Karpas-422 (cell line): ENCODE results near the gene ZNF318. TPM values are rescaled to one million over a fixed set of nuclear protein-coding genes. Genes with fewer than 3 reads are reported as not detected.
"Not testable (repeated sequence)": the region's sequence is repeated elsewhere in the genome, so short reads cannot be mapped to it uniquely, and the experiment has no call there.

Experiments used
- DNase-seq: peaks from one replicate; pipeline ENCODE4 v3.0.0-alpha.2; 2015
- H2AFZ ChIP-seq: fragments of 200-600 bp; sonication (generic); 2 replicates; pipeline ENCODE4 v1.6.1; 2014; ENCODE audit warnings: antibody characterized with exemption, low read length, mixed read lengths
- H3K27ac ChIP-seq: fragments of 200-600 bp; sonication (generic); 2 replicates; pipeline ENCODE4 v1.5.1; 2014; ENCODE audit warnings: mild to moderate bottlenecking, low read length, moderate library complexity
- H3K27me3 ChIP-seq: fragments of 200-600 bp; sonication (generic); 2 replicates; pipeline ENCODE4 v1.6.1; 2014; ENCODE audit warnings: low read length, mixed read lengths
- H3K36me3 ChIP-seq: fragments of 200-600 bp; sonication (generic); 2 replicates; pipeline ENCODE4 v1.6.1; 2014; ENCODE audit warnings: low read length, mixed read lengths; ENCODE audit not compliant: insufficient read depth
- H3K4me1 ChIP-seq: fragments of 200-600 bp; sonication (generic); 2 replicates; pipeline ENCODE4 v1.6.1; 2014; ENCODE audit warnings: mild to moderate bottlenecking, low read length, mixed read lengths
- H3K4me2 ChIP-seq: fragments of 200-600 bp; sonication (generic); 2 replicates; pipeline ENCODE4 v1.6.1; 2014; ENCODE audit warnings: low read length, low read depth, mild to moderate bottlenecking; ENCODE audit not compliant: poor library complexity, severe bottlenecking
- H3K4me3 ChIP-seq: fragments of 200-600 bp; sonication (generic); 2 replicates; pipeline ENCODE4 v1.5.1; 2014; ENCODE audit warnings: mild to moderate bottlenecking, antibody characterized with exemption, low read length, mixed read lengths
- H3K79me2 ChIP-seq: fragments of 200-600 bp; sonication (generic); 2 replicates; pipeline ENCODE4 v1.6.1; 2014; ENCODE audit warnings: mild to moderate bottlenecking, low read length, mixed read lengths
- H3K9ac ChIP-seq: fragments of 200-600 bp; sonication (generic); 2 replicates; pipeline ENCODE4 v1.6.0; 2014; ENCODE audit warnings: low read length
- H3K9me2 ChIP-seq: fragments of 200-600 bp; sonication (generic), shearing (Covaris generic); replicated peaks from 2 replicates; pipeline ENCODE4 v1.6.0; 2014; ENCODE audit warnings: mild to moderate bottlenecking, low read length, moderate library complexity; ENCODE audit not compliant: insufficient read depth
- H3K9me3 ChIP-seq: fragments of 300-700, 200-600 bp; sonication (generic); 2 replicates; pipeline ENCODE4 v1.6.1; 2014; ENCODE audit warnings: low read length, mixed read lengths
- H4K20me1 ChIP-seq: fragments of 200-600 bp; sonication (generic); 2 replicates; pipeline ENCODE4 v1.6.1; 2014; ENCODE audit warnings: mild to moderate bottlenecking, antibody characterized with exemption, low read length, low read depth; ENCODE audit not compliant: insufficient read depth
- total RNA-seq: library from RNA; depleted of rRNA; stranded (reverse); fragments of >200 nt; shearing (Covaris generic); gene quantifications from 2 replicates; pipeline ENCODE4 v1.2.3, GENCODE V29; 2014; ENCODE audit warnings: low replicate concordance

The ZNF318 gene
- total RNA-seq, 1 experiment from 2014 or later: 61.8 TPM

DNA sequence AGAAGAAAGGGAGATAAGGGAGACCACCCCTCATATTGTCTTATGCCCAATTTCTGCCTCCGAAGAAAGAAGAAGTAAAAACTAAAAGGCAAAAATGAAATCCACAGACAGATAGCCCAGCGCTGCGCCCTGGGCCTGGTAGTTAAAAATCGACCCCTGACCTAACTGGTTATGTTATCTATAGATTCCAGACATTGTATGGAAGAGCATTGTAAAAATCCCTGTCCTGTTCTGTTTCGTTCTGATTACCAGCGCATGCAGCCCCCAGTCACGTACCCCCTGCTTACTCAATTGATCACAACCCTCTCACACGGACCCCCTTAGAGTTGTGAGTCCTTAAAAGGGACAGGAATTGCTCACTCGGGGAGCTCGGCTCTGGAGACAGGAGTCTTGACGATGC, 23.7 kb upstream of the ZNF318 start:
- H3K4me2 ChIP-seq, H4K20me1 ChIP-seq, H3K36me3 ChIP-seq, H3K79me2 ChIP-seq, H2AFZ ChIP-seq, H3K27me3 ChIP-seq, DNase-seq, H3K9me2 ChIP-seq, H3K4me3 ChIP-seq, H3K9me3 ChIP-seq, H3K27ac ChIP-seq, H3K9ac ChIP-seq: not testable (repeated sequence)
- peaks cover 48% of the 10 kb centered on the region for H3K4me1 ChIP-seq

- Histone ChIP-seq H3K36me3 (no peaks in the 10 kb centered on the region), H2AFZ (no peak overlapping the region), H3K27me3 (no peaks in the 10 kb centered on the region), H3K9ac (no peak overlapping the region), H3K9me2 (no peaks in the 10 kb centered on the region), H3K79me2 (no peaks in the 10 kb centered on the region), H3K4me3 (no peak overlapping the region), H3K27ac (no peak overlapping the region), H3K4me2 (no peak overlapping the region), H4K20me1 (no peaks in the 10 kb centered on the region), H3K4me1 (peaks cover 42% of the 10 kb centered on the region), H3K9me3 (no peaks in the 10 kb centered on the region)
- DNase-seq: no peak
Measured at GRCh38 chr6:43391440-43392031, 22.1 kb upstream of the ZNF318 start.

- peaks cover 49% of the 10 kb centered on the region for H3K4me1 ChIP-seq
- not testable (repeated sequence) for H2AFZ ChIP-seq, H3K4me2 ChIP-seq, H3K9ac ChIP-seq, H4K20me1 ChIP-seq, H3K9me3 ChIP-seq, H3K9me2 ChIP-seq, H3K4me3 ChIP-seq, H3K36me3 ChIP-seq, H3K27me3 ChIP-seq, DNase-seq, H3K27ac ChIP-seq, H3K79me2 ChIP-seq
Measured at GRCh38 chr6:43390753-43391439, 21.4 kb upstream of the ZNF318 start.

DNA sequence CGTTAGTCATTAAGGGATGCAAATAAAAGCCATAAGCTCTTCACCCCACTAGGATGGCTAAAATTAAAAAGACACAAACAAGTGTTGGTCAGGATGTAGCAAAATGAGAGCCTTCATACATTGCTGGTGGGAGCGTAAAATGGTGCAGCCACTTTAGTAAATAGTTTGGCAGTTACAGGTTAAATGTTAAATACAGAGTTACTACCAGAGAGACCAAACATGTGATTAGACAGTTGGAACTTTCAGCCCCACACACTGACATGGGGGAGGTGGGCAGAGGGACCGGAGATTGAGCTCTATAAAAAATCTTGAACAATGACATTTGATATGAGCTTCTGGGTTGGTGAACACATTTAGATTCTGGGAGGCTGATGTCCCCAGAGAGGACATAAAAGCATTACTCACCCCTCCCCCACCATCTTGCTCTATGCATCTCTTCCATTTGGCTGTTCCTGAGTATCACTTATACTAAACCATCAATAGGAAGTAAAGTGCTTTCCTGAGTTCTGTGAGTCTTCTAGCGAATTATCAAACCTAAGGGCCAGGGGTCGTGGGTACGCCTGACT, 20.4 kb upstream of the ZNF318 start:
- Histone ChIP-seq H3K27ac (peak overlapping the region; percentile 57), H4K20me1 (no peaks in the 10 kb centered on the region), H3K9me2 (no peaks in the 10 kb centered on the region), H3K4me3 (peak overlapping the region; percentile 15; the same call in 1 of the 2 replicates), H3K79me2 (no peaks in the 10 kb centered on the region), H3K4me1 (peaks cover 59% of the 10 kb centered on the region), H3K9me3 (no peaks in the 10 kb centered on the region), H3K4me2 (peak overlapping the region; percentile 50), H3K9ac (peak overlapping the region; percentile 43; the same call in 1 of the 2 replicates), H2AFZ (peak overlapping the region; percentile 65), H3K36me3 (no peaks in the 10 kb centered on the region), H3K27me3 (no peaks in the 10 kb centered on the region)
- peak; percentile 64 for DNase-seq

GRCh38 chr6:43386492-43386891, 17.0 kb upstream of the ZNF318 start:
- no peaks in the 10 kb centered on the region for H3K36me3 ChIP-seq
- H3K9ac ChIP-seq: peak overlapping the region; percentile 7
- DNase-seq: peak; percentile 76

GRCh38 chr6:43383021-43383667, 13.7 kb upstream of the ZNF318 start:
- Histone ChIP-seq H3K27me3 (no peaks in the 10 kb centered on the region), H3K9me3 (no peaks in the 10 kb centered on the region), H3K79me2 (no peaks in the 10 kb centered on the region), H3K4me3 (peak overlapping the region; percentile 19; the same call in 1 of the 2 replicates), H2AFZ (peak overlapping the region; percentile 7; the same call in 1 of the 2 replicates), H3K9ac (peak overlapping the region; percentile 45), H3K4me2 (peak overlapping the region; percentile 54), H3K9me2 (no peaks in the 10 kb centered on the region), H3K27ac (peak overlapping the region; percentile 94), H3K4me1 (peaks cover 68% of the 10 kb centered on the region), H4K20me1 (no peaks in the 10 kb centered on the region), H3K36me3 (no peaks in the 10 kb centered on the region)
- no peak for DNase-seq

More at GRCh38 chr6:43386492-43386891, 17.0 kb upstream of the ZNF318 start:
- Histone ChIP-seq H3K79me2 (no peaks in the 10 kb centered on the region), H3K4me1 (peaks cover 69% of the 10 kb centered on the region), H3K9me2 (no peaks in the 10 kb centered on the region), H3K27me3 (no peaks in the 10 kb centered on the region), H3K27ac (peak overlapping the region; percentile 94), H2AFZ (peak overlapping the region; percentile 46; the same call in 1 of the 2 replicates), H3K9me3 (no peaks in the 10 kb centered on the region), H4K20me1 (no peaks in the 10 kb centered on the region), H3K4me2 (peak overlapping the region; percentile 24), H3K4me3 (no peak overlapping the region)

DNA sequence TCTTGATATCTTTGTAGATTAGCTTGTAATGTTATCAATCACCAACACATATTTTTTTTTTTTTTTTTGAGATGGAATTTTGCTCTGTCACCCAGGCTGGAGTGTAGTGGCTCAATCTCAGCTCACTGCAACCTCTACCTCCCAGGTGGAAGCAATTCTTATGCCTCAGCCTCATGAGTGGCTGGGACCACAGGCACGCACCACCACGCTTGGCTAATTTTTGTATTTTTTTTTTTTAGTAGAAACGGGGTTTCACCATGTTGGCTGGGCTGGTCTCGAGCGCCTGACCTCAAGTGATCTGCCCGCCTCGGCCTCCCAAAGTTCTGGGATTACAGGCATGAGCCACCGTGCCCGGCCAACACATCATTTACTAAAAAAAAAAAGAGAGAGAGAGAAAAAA, 11.4 kb upstream of the ZNF318 start:
- H3K4me1 ChIP-seq: peaks cover 64% of the 10 kb centered on the region
- peak overlapping the region; percentile 94 for H3K27ac ChIP-seq
- H3K36me3 ChIP-seq, H3K9me2 ChIP-seq, H3K27me3 ChIP-seq, H3K4me3 ChIP-seq, H3K9me3 ChIP-seq, H3K9ac ChIP-seq, H3K79me2 ChIP-seq, H4K20me1 ChIP-seq, DNase-seq: not testable (repeated sequence)
- 0 out of 2 replicates have a peak overlapping the region, but pooled peaks have one; percentile 5 for H2AFZ ChIP-seq
- H3K4me2 ChIP-seq: peak overlapping the region; percentile 36

- Histone ChIP-seq H3K79me2 (no peaks in the 10 kb centered on the region), H4K20me1 (no peaks in the 10 kb centered on the region), H3K4me1 (peaks cover 58% of the 10 kb centered on the region), H3K4me3 (no peak overlapping the region), H3K9me3 (no peaks in the 10 kb centered on the region), H3K9me2 (no peaks in the 10 kb centered on the region), H3K4me2 (no peak overlapping the region), H2AFZ (no peak overlapping the region), H3K27ac (peak overlapping the region; percentile 63; the same call in 1 of the 2 replicates), H3K9ac (no peak overlapping the region), H3K36me3 (no peaks in the 10 kb centered on the region), H3K27me3 (no peaks in the 10 kb centered on the region)
- DNase-seq: no peak
Measured at GRCh38 chr6:43378631-43379030, 9.2 kb upstream of the ZNF318 start.
